Suprapubic skin (tissue), 4 donors: ENCODE data around the gene HOXC10. TPM values are rescaled to one million over a fixed set of nuclear protein-coding genes. Genes with fewer than 3 reads are reported as not detected.

Source experiments
- DNase-seq, 2 donors: peaks; one replicate each; pipeline ENCODE4 v3.0.0-alpha.2; 2019; ENCODE audit warnings: low spot score in 2 of 2
- H3K27ac ChIP-seq: fragments of 200-600 bp; sonication (generic); one replicate; pipeline ENCODE4 v1.5.1; 2019
- H3K27me3 ChIP-seq: fragments of 200-600 bp; sonication (generic); one replicate; pipeline ENCODE4 v1.5.1; 2019
- H3K36me3 ChIP-seq: fragments of 200-600 bp; sonication (generic); one replicate; pipeline ENCODE4 v1.5.1; 2019
- H3K4me1 ChIP-seq: fragments of 200-600 bp; sonication (generic); one replicate; pipeline ENCODE4 v1.5.1; 2019
- H3K4me3 ChIP-seq: fragments of 200-600 bp; sonication (generic); one replicate; pipeline ENCODE4 v1.5.1; 2019; ENCODE audit warnings: mild to moderate bottlenecking
- H3K9me3 ChIP-seq: fragments of 200-600 bp; sonication (generic); one replicate; pipeline ENCODE4 v1.5.1; 2019
- CTCF ChIP-seq, 2 donors: fragments of 200-600 bp in 1 of 2; fragments of 450-650 bp in 1 of 2; sonication (generic) in 1 of 2; IDR thresholded peaks; one replicate each; pipeline ENCODE4 v1.5.1; 2016 to 2019; ENCODE audit warnings: antibody characterized with exemption in 2 of 2, mild to moderate bottlenecking in 1 of 2, moderate library complexity in 1 of 2
- EP300 ChIP-seq: sonication (generic); formaldehyde crosslinking; IDR thresholded peaks from one replicate; pipeline ENCODE4 v1.6.1; 2017; ENCODE audit warnings: antibody characterized with exemption
- POLR2A ChIP-seq, 2 donors: fragments of 450-650 bp; IDR thresholded peaks; one replicate each; pipeline ENCODE4 v1.6.1; 2017; ENCODE audit warnings: antibody characterized with exemption in 2 of 2, mild to moderate bottlenecking in 2 of 2, moderate library complexity in 2 of 2
- POLR2AphosphoS5 ChIP-seq, 3 donors: sonication (generic); formaldehyde crosslinking; IDR thresholded peaks; one replicate each; pipeline ENCODE4 v1.6.1; 2017; ENCODE audit warnings: antibody characterized with exemption in 3 of 3
- WGBS: methylation state at CpG from one replicate; pipeline ENCODE4 v1.1.5; 2018; 5-methylcytosine and 5-hydroxymethylcytosine counted together
- total RNA-seq, 4 donors: library from RNA; depleted of rRNA; stranded (reverse); fragments of >200 nt; gene quantifications; one replicate each; pipeline ENCODE4 v1.1.0, GENCODE V29; 2016

HOXC10 gene
- total RNA-seq, 4 donors from 2014 or later, result 8.8 to 24.7 (median 13.3) TPM

- H3K27ac ChIP-seq, result no peak overlapping the region
- H3K36me3 ChIP-seq, result no peaks in the 10 kb centered on the region
- H3K9me3 ChIP-seq, result no peaks in the 10 kb centered on the region
- H3K27me3 ChIP-seq, result peaks cover 82% of the 10 kb centered on the region
- TF ChIP-seq POLR2A (IDR thresholded peaks at IDR 0.05), result no peak
- TF ChIP-seq POLR2AphosphoS5 (IDR thresholded peaks at IDR 0.05), result no peak
- no peak for TF ChIP-seq CTCF (IDR thresholded peaks at IDR 0.05)
- TF ChIP-seq EP300, result no peak
- no peak overlapping the region for H3K4me3 ChIP-seq
- WGBS, result 72% methylated on average over 4 of the region's 4 CpGs
- DNase-seq, result no peak
- peaks cover 41% of the 10 kb centered on the region for H3K4me1 ChIP-seq
Measured at GRCh38 chr12:53970451-53970850, 14.5 kb upstream of the HOXC10 start.

- no peaks in the 10 kb centered on the region for H3K9me3 ChIP-seq
- TF ChIP-seq POLR2AphosphoS5 (IDR thresholded peaks at IDR 0.05), result no peak
- TF ChIP-seq CTCF (IDR thresholded peaks at IDR 0.05), result no peak
- TF ChIP-seq POLR2A (IDR thresholded peaks at IDR 0.05), result no peak
- no peak for TF ChIP-seq EP300
- H3K27me3 ChIP-seq, result peaks cover 82% of the 10 kb centered on the region
- H3K4me3 ChIP-seq, result no peak overlapping the region
- 86% methylated on average over 3 of the region's 3 CpGs for WGBS
- H3K27ac ChIP-seq, result no peak overlapping the region
- H3K36me3 ChIP-seq, result no peaks in the 10 kb centered on the region
- H3K4me1 ChIP-seq, result peaks cover 40% of the 10 kb centered on the region
- DNase-seq, result no peak
Measured at GRCh38 chr12:53971129-53971528, 13.8 kb upstream of the HOXC10 start.

- H3K4me1 ChIP-seq, result peaks cover 46% of the 10 kb centered on the region
- H3K4me3 ChIP-seq, result no peak overlapping the region
- H3K27me3 ChIP-seq, result peaks cover 82% of the 10 kb centered on the region
- 60% methylated on average over 2 of the region's 2 CpGs for WGBS
- no peak for DNase-seq
- H3K9me3 ChIP-seq, result no peaks in the 10 kb centered on the region
- TF ChIP-seq POLR2AphosphoS5 (IDR thresholded peaks at IDR 0.05) (no peak), POLR2A (IDR thresholded peaks at IDR 0.05) (no peak), CTCF (IDR thresholded peaks at IDR 0.05) (no peak), EP300 (no peak)
- no peak overlapping the region for H3K27ac ChIP-seq
- no peaks in the 10 kb centered on the region for H3K36me3 ChIP-seq
Measured at GRCh38 chr12:53971686-53972085, 13.3 kb upstream of the HOXC10 start.

GRCh38 chr12:53972152-53972702, 12.7 kb upstream of the HOXC10 start:
- H3K4me1 ChIP-seq, result peaks cover 49% of the 10 kb centered on the region
- peaks cover 82% of the 10 kb centered on the region for H3K27me3 ChIP-seq
- TF ChIP-seq CTCF (IDR thresholded peaks at IDR 0.05) (no peak), EP300 (no peak), POLR2A (IDR thresholded peaks at IDR 0.05) (no peak), POLR2AphosphoS5 (IDR thresholded peaks at IDR 0.05) (no peak)
- H3K9me3 ChIP-seq, result no peaks in the 10 kb centered on the region
- peak overlapping the region; percentile 84 for H3K27ac ChIP-seq
- no peak for DNase-seq
- no peaks in the 10 kb centered on the region for H3K36me3 ChIP-seq
- WGBS, result 41% methylated on average over 9 of the region's 9 CpGs
- H3K4me3 ChIP-seq, result peak overlapping the region; percentile 65

GRCh38 chr12:53972722-53973235, 12.2 kb upstream of the HOXC10 start, which contains the start of gene HOXC11:
HOXC11 (plus strand) TSS chr12:53973126; CDS start chr12:53973242, 116 bp downstream.
- no peaks in the 10 kb centered on the region for H3K9me3 ChIP-seq
- H3K27me3 ChIP-seq, result peaks cover 84% of the 10 kb centered on the region
- no peaks in the 10 kb centered on the region for H3K36me3 ChIP-seq
- 8% methylated on average over 20 of the region's 21 CpGs for WGBS
- peaks cover 53% of the 10 kb centered on the region for H3K4me1 ChIP-seq
- TF ChIP-seq EP300 (no peak), POLR2AphosphoS5 (IDR thresholded peaks at IDR 0.05) (no peak), CTCF (IDR thresholded peaks at IDR 0.05) (no peak), POLR2A (IDR thresholded peaks at IDR 0.05) (no peak)
- no peak for DNase-seq
- H3K27ac ChIP-seq, result peak within 1 kb of the TSS; percentile 84
- H3K4me3 ChIP-seq, result peak within 1 kb of the TSS; percentile 65
